SW480 (cell line): Measurements from ENCODE around the gene MSRB1.

Experiments
- DNase-seq: peaks from one replicate; pipeline ENCODE4 v3.0.0-alpha.2; 2016; ENCODE audit warnings: low spot score

The MSRB1 gene

DNA sequence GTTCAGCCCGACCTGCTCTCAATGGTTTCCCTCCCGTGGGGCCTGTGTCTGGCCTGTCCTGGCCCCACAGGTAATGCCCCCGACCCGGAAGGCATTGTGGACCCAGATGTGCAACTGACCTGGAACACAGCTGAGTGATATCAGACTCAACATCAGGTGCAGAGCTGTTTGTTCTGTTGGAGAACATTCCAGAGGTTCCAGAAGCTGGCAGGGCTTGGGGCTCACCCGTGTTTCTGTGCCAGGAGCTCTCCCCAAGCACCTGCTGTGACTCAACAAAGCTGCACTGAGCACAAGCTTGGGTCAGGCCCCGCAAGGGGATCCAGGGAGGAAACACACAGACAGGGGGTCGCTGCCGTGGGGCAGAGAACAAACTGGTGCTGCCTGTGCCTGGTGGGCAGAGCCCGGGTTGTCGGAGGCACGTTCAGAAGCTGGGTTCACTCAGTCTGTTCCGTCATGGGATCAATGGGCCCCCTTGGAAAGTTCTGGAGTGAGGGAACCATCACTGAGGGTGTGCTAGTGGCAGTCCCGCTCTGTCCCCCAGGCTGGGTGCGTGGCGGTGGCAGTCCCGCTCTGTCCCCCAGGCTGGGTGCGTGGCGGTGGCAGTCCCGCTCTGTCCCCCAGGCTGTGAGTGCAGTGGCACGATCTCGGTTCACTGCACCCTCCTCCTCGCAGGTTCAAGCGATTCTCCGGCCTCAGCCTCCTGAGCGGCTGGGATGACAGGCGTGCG, 46.9 kb downstream of the MSRB1 start:
- no peak for DNase-seq

DNA sequence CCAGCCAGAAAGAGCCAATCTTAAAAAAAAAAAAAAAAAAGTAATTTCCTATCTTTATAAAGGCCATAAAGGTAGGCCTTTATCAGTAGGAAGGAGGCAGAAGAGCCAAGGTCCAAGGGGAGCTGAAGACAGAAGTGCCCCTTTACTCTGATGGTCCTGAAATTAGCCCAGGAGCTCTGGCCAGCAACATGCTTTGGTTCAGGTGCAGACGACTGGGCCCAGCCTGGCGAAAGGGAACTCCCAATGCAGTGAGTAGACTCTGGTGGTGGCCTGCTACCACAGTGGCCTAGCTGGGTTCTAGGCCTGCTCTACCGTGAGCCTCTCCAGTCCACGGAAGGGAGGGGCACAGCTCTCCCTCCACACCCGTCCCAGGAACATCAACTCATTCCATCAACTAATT, 47.9 kb downstream of the MSRB1 start:
- no peak for DNase-seq

DNA sequence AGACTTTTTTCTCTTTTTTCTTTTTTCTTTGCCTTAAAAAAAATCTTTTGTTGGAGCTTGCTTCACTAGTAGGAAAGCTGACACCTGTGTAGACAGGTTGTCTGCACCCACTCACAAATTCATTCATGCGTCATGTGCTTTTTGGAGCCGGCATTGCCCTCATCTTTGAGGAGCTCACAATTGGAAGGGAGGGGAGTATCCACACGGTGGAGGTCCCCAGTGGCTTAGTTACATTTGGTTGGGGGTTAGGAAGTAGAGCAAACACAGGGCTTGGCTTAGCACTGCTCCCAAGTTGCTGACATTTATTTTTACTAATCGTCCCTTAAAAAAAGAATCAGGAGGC, 52.3 kb downstream of the MSRB1 start:
- DNase-seq, result no peak

DNA sequence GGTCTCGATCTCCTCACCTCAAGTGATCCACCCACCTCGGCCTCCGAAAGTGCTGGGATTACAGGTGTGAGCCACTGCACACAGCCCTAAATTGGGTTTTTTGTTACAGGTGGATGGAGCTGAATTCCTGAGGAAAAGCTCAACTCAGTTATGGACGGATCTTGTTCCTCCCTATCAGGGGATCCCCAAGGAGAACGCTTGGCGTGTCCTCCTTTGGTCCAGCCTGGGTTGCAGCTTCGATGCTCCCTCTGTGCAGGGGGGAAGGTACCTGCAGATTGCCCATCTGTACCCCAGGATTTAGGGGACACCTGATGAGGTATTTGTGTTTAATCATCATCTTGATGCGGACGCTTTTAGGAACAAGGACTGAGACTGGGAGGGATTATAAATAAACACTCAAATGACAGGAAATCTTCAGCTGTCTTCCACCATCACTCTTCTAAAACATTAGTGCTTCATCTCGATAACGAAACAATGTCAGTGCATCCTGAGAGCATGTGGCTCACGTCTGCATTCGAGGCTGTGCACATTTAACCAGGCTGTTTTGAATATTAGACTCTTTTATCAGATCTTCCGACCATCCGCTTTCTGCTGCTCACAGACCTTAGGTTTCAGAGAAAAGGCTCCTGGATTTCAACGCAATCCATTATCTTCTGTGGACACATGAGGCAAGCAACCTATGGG, 52.8 kb downstream of the MSRB1 start:
- no peak for DNase-seq
